Measurements from ENCODE around the gene SCYGR3. TPM values are rescaled to one million over a fixed set of nuclear protein-coding genes. Genes with fewer than 3 reads are reported as not detected.

Gene SCYGR3
- total and polyA plus RNA-seq, 2 donors (not counting 3 experiments of a cell fraction or from before 2014, with no cell fraction given), result not detected

GRCh38 chr2:227629435-227629834 is 14.8 kb upstream of the SCYGR3 start:
- no peak for DNase-seq (ENCODE audit: low read depth, low spot score)
- no peak overlapping the region for H2AFZ ChIP-seq (ENCODE audit: low read depth, low read length)
- H3K4me1 ChIP-seq (ENCODE audit: control insufficient read depth, extremely low read depth, insufficient read depth, low read length), result no peaks in the 10 kb centered on the region
- FAIRE-seq, result no peak
- no peak overlapping the region for H3K27ac ChIP-seq (ENCODE audit: insufficient read depth, low read depth, low read length)
- no peak overlapping the region for H3K9ac ChIP-seq (replicated peaks; ENCODE audit: extremely low read depth, insufficient read depth, low read length)
- intact Hi-C loops (cut with micrococcal nuclease) (no loop called here), dilution Hi-C loops (cut with MboI; ENCODE audit: extremely low pct_ligation_motif_present, low sequenced_read_pairs) (no loop called here)
- TF ChIP-seq CTCF (IDR thresholded peaks at IDR 0.05; ENCODE audit: extremely low read depth in 1 of 2, insufficient read depth in 1 of 2, low read depth in 1 of 2, low read length in 2 of 2) (no peak), POLR2AphosphoS5 (IDR thresholded peaks at IDR 0.05; ENCODE audit: insufficient read depth, low read depth, low read length) (no peak), EZH2 (IDR thresholded peaks at IDR 0.05; ENCODE audit: borderline replicate concordance, low read depth, low read length, severe bottlenecking) (no peak), FOS (IDR thresholded peaks at IDR 0.05; ENCODE audit: borderline replicate concordance, insufficient read depth, low read length) (no peak), MYC (IDR thresholded peaks at IDR 0.05; ENCODE audit: low read depth, low read length) (no peak), POLR2A (IDR thresholded peaks at IDR 0.05; ENCODE audit: low read depth, low read length) (no peak), MAX (IDR thresholded peaks at IDR 0.05; ENCODE audit: insufficient read depth, insufficient read length) (no peak), JUN (IDR thresholded peaks at IDR 0.05; ENCODE audit: borderline replicate concordance, insufficient read depth, insufficient read length, low read depth) (no peak), GATA2 (IDR thresholded peaks at IDR 0.05; ENCODE audit: insufficient read depth, insufficient read length, low read depth, low read length) (no peak)
- no peaks in the 10 kb centered on the region for H3K79me2 ChIP-seq (ENCODE audit: control insufficient read depth, insufficient read depth, low read length)
- no TSS peak for BruUV-seq (replicated peaks)
- no peak overlapping the region for H3K4me3 ChIP-seq (replicated peaks in 1 of 3; ENCODE audit: insufficient read depth in 1 of 3, low read depth in 1 of 3, low read length in 3 of 3)
- no peaks in the 10 kb centered on the region for H3K36me3 ChIP-seq (ENCODE audit: control insufficient read depth in 2 of 2, extremely low read depth in 1 of 2, insufficient read depth in 2 of 2, low read length in 2 of 2)
- CTCF ChIA-PET, result no interaction called here
- POLR2A ChIA-PET, result no interaction called here
- H3K4me2 ChIP-seq (ENCODE audit: insufficient read depth, low read length), result no peak overlapping the region
- peaks cover 2 to 3% of the 10 kb centered on the region in 2 experiments for H3K27me3 ChIP-seq (ENCODE audit: control insufficient read depth in 2 of 2, insufficient read depth in 2 of 2, low read length in 2 of 2)
- no peaks in the 10 kb centered on the region for H3K9me1 ChIP-seq (replicated peaks; ENCODE audit: control insufficient read depth, extremely low read depth, insufficient read depth, low read length)
- H4K20me1 ChIP-seq (replicated peaks; ENCODE audit: control insufficient read depth, extremely low read depth, insufficient read depth, low read length), result no peaks in the 10 kb centered on the region
- no peaks in the 10 kb centered on the region for H3K9me3 ChIP-seq (replicated peaks; ENCODE audit: control insufficient read depth, insufficient read depth, low read length)

All from endothelial cell of umbilical vein (primary cell).